Fibroblast of lung (primary cell): ENCODE results near the gene CCSER2. TPM values are rescaled to one million over a fixed set of nuclear protein-coding genes. Genes with fewer than 3 reads are reported as not detected.

Source experiments
- DNase-seq, 2 donors: peaks; one replicate each; pipeline versions ENCODE4 v3.0.0 to v3.0.0-alpha.2; 2010; ENCODE audit warnings: low read depth in 2 of 2
- H2AFZ ChIP-seq: 2 replicates; pipeline ENCODE4 v1.5.1; 2012; ENCODE audit warnings: low read length, control low read depth, inconsistent platforms
- H3K27ac ChIP-seq: 2 replicates; pipeline ENCODE4 v1.5.1; 2011; ENCODE audit warnings: low read length, control low read depth; ENCODE audit not compliant: insufficient read depth
- H3K27me3 ChIP-seq: 2 replicates; pipeline ENCODE4 v1.5.1; 2011; ENCODE audit warnings: mild to moderate bottlenecking, low read length; ENCODE audit not compliant: control insufficient read depth, insufficient read depth
- H3K36me3 ChIP-seq: 2 replicates; pipeline ENCODE4 v1.5.1; 2011; ENCODE audit warnings: low read length; ENCODE audit not compliant: control insufficient read depth, insufficient read depth
- H3K4me1 ChIP-seq: 2 replicates; pipeline ENCODE4 v1.5.1; 2011; ENCODE audit warnings: low read length; ENCODE audit not compliant: control insufficient read depth, insufficient read depth; ENCODE audit errors: extremely low read depth
- H3K4me2 ChIP-seq: 2 replicates; pipeline ENCODE4 v1.5.1; 2011; ENCODE audit warnings: low read length, control low read depth; ENCODE audit not compliant: insufficient read depth; ENCODE audit errors: extremely low read depth
- H3K4me3 ChIP-seq, 4 experiments: fragments of 200-600 bp in 1 of 4; sonication (generic) in 1 of 4; replicated peaks in 1 of 4; 2 replicates each; pipeline ENCODE4 v1.5.1; 2011 to 2016; ENCODE audit warnings: low read length in 4 of 4, low read depth in 3 of 4, mild to moderate bottlenecking in 3 of 4, control low read depth in 2 of 4, inconsistent platforms in 1 of 4, mixed read lengths in 1 of 4; ENCODE audit not compliant: insufficient read depth in 1 of 4; ENCODE audit errors: control extremely low read depth in 1 of 4
- H3K79me2 ChIP-seq: 2 replicates; pipeline ENCODE4 v1.5.1; 2012; ENCODE audit warnings: mild to moderate bottlenecking, low read length, inconsistent platforms; ENCODE audit not compliant: control insufficient read depth, insufficient read depth
- H3K9ac ChIP-seq: 2 replicates; pipeline ENCODE4 v1.5.1; 2011; ENCODE audit warnings: mild to moderate bottlenecking, low read length, control low read depth; ENCODE audit not compliant: insufficient read depth
- H3K9me3 ChIP-seq: 2 replicates; pipeline ENCODE4 v1.5.1; 2012; ENCODE audit warnings: low read depth, low read length; ENCODE audit not compliant: control insufficient read depth, insufficient read depth
- H4K20me1 ChIP-seq: 2 replicates; pipeline ENCODE4 v1.5.1; 2011; ENCODE audit warnings: low read length; ENCODE audit not compliant: control insufficient read depth, insufficient read depth; ENCODE audit errors: extremely low read depth
- CTCF ChIP-seq, 2 donors: IDR thresholded peaks in 1 of 2; conservative IDR thresholded peaks in 1 of 2; 1 replicate in 1 of 2; 2 replicates in 1 of 2; pipeline ENCODE4 v1.5.1; 2011 to 2012; ENCODE audit warnings: low read length in 2 of 2, control low read depth in 1 of 2, inconsistent platforms in 1 of 2, low read depth in 1 of 2, mild to moderate bottlenecking in 1 of 2
- EZH2 ChIP-seq: IDR thresholded peaks from 2 replicates; pipeline ENCODE4 v1.5.1; 2012; ENCODE audit warnings: low read length, control low read depth, mild to moderate bottlenecking; ENCODE audit errors: missing control alignments
- polyA plus RNA-seq, 2 donors: library from polyadenylated mRNA; depleted of rRNA in 1 of 2; stranded (reverse) in 1 of 2; unstranded in 1 of 2; fragments of >200 nt; gene quantifications; 2 replicates each; pipeline ENCODE4 v1.2.1, GENCODE V29; 2011 to 2012; ENCODE audit warnings: missing spikeins in 1 of 2
- total RNA-seq: library from RNA; depleted of rRNA; stranded (reverse); fragments of >200 nt; gene quantifications from 2 replicates; pipeline ENCODE4 v1.2.1, GENCODE V29; 2014

The CCSER2 gene
- total and polyA plus RNA-seq, 2 donors (not counting 1 experiment from before 2014, with no cell fraction given): 28.2 to 65.4 TPM

- Histone ChIP-seq H4K20me1 (no peaks in the 10 kb centered on the region), H3K9ac (no peak overlapping the region), H2AFZ (no peak overlapping the region), H3K4me2 (no peak overlapping the region), H3K27ac (no peak overlapping the region), H3K79me2 (no peaks in the 10 kb centered on the region), H3K4me3 (no peak overlapping the region), H3K4me1 (no peaks in the 10 kb centered on the region), H3K27me3 (no peaks in the 10 kb centered on the region), H3K9me3 (no peaks in the 10 kb centered on the region), H3K36me3 (no peaks in the 10 kb centered on the region)
- no peak for TF ChIP-seq EZH2
- no peak for TF ChIP-seq CTCF (conservative IDR thresholded peaks at IDR 0.05 in 1 of 2, IDR thresholded peaks at IDR 0.05 in 1 of 2; ENCODE audit: low read depth in 1 of 2, low read length in 2 of 2)
- no peak for DNase-seq
Measured at GRCh38 chr10:84551437-84552120, 223.2 kb downstream of the CCSER2 start.

- no peaks in the 10 kb centered on the region for H3K9me3 ChIP-seq
- DNase-seq: no peak
- no peak overlapping the region for H3K9ac ChIP-seq
- H3K36me3 ChIP-seq: no peaks in the 10 kb centered on the region
- no peaks in the 10 kb centered on the region for H3K4me1 ChIP-seq
- H3K27me3 ChIP-seq: no peaks in the 10 kb centered on the region
- no peaks in the 10 kb centered on the region for H3K79me2 ChIP-seq
- TF ChIP-seq CTCF (conservative IDR thresholded peaks at IDR 0.05 in 1 of 2, IDR thresholded peaks at IDR 0.05 in 1 of 2; ENCODE audit: low read depth in 1 of 2, low read length in 2 of 2) (no peak), EZH2 (no peak)
- H3K4me2 ChIP-seq: no peak overlapping the region
- H4K20me1 ChIP-seq: no peaks in the 10 kb centered on the region
- no peak overlapping the region for H3K4me3 ChIP-seq
- no peak overlapping the region for H3K27ac ChIP-seq
- H2AFZ ChIP-seq: no peak overlapping the region
Measured at GRCh38 chr10:84552478-84552877, 224.1 kb downstream of the CCSER2 start.

GRCh38 chr10:84562592-84562991, 234.2 kb downstream of the CCSER2 start:
- Histone ChIP-seq H3K79me2 (no peaks in the 10 kb centered on the region), H3K27ac (no peak overlapping the region), H2AFZ (no peak overlapping the region), H3K9me3 (no peaks in the 10 kb centered on the region), H3K4me3 (no peak overlapping the region), H3K4me2 (no peak overlapping the region), H3K9ac (no peak overlapping the region), H4K20me1 (no peaks in the 10 kb centered on the region), H3K36me3 (no peaks in the 10 kb centered on the region), H3K27me3 (no peaks in the 10 kb centered on the region), H3K4me1 (no peaks in the 10 kb centered on the region)
- TF ChIP-seq EZH2: no peak
- TF ChIP-seq CTCF (conservative IDR thresholded peaks at IDR 0.05 in 1 of 2, IDR thresholded peaks at IDR 0.05 in 1 of 2; ENCODE audit: low read depth in 1 of 2, low read length in 2 of 2): no peak
- no peak for DNase-seq
